GM10248 (cell line): Measurements from ENCODE around the gene TCHP.

Source experiments
- CTCF ChIA-PET: fragments of 300-600 bp; sonication (Branson Sonifier 250); formaldehyde crosslinking; extraction: SDS; loops from one replicate; lab custom pipeline; 2021; ENCODE audit warnings: antibody characterized with exemption; lab: Yijun Ruan, JAX
- POLR2A ChIA-PET: fragments of 350-650 bp; sonication (Branson Sonifier 250); formaldehyde crosslinking; extraction: SDS; loops from one replicate; lab custom pipeline; 2020; ENCODE audit warnings: antibody characterized with exemption; lab: Yijun Ruan, JAX
- DNase-seq: peaks from one replicate; pipeline ENCODE4 v3.0.0; 2012; ENCODE audit errors: extremely low spot score
- TF ChIP-seq, protein P1 (sequence below): IDR thresholded peaks from 2 replicates; pipeline ENCODE4 v1.5.1; 2012; ENCODE audit warnings: mild to moderate bottlenecking, low read depth; ENCODE audit errors: extremely low read depth, missing control alignments, control extremely low read depth

The TCHP gene

GRCh38 chr12:109915171-109916040, 15.3 kb downstream of the TCHP start:
- no peak for DNase-seq
- POLR2A ChIA-PET, result no interaction called here
- TF ChIP-seq, protein P1, sequence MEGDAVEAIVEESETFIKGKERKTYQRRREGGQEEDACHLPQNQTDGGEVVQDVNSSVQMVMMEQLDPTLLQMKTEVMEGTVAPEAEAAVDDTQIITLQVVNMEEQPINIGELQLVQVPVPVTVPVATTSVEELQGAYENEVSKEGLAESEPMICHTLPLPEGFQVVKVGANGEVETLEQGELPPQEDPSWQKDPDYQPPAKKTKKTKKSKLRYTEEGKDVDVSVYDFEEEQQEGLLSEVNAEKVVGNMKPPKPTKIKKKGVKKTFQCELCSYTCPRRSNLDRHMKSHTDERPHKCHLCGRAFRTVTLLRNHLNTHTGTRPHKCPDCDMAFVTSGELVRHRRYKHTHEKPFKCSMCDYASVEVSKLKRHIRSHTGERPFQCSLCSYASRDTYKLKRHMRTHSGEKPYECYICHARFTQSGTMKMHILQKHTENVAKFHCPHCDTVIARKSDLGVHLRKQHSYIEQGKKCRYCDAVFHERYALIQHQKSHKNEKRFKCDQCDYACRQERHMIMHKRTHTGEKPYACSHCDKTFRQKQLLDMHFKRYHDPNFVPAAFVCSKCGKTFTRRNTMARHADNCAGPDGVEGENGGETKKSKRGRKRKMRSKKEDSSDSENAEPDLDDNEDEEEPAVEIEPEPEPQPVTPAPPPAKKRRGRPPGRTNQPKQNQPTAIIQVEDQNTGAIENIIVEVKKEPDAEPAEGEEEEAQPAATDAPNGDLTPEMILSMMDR, result no peak
- CTCF ChIA-PET, result interaction anchor here (1.0 to 2.5 kb wide), 4 partner anchors 11 to 264 kb away, joined by 3 to 8 read pairs (median 4); no protein-coding TSS in a partner anchor

DNA sequence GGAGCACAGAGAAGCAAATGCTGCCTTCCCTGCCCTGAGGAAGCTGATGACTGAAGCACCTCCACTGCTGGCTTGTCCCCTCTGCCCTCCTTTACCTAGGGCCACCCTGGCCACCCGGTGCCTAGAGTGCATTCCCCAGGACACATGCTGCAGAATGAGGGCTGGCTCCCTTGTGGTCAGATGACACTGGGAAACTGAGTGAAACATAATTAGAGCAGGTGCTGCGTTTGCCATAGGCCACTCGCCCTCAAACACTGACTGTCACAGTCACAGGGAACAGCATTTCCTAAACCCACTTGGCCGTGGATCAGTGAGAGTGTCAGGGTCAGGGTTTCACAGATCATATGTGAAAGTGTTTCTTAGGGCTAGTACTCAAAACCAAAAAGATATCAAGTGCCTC, 16.0 kb downstream of the TCHP start:
- TF ChIP-seq, protein P1, result no peak
- DNase-seq, result no peak
- ChIA-PET CTCF (interaction anchor here (1.6 to 2.5 kb wide), 2 partner anchors 10 to 12 kb away, joined by 4 to 8 read pairs; no protein-coding TSS in a partner anchor), POLR2A (no interaction called here)

GRCh38 chr12:109919456-109919855, 19.4 kb downstream of the TCHP start:
- TF ChIP-seq, protein P1, result no peak
- CTCF ChIA-PET, result no interaction called here
- POLR2A ChIA-PET, result no interaction called here
- no peak for DNase-seq

DNA sequence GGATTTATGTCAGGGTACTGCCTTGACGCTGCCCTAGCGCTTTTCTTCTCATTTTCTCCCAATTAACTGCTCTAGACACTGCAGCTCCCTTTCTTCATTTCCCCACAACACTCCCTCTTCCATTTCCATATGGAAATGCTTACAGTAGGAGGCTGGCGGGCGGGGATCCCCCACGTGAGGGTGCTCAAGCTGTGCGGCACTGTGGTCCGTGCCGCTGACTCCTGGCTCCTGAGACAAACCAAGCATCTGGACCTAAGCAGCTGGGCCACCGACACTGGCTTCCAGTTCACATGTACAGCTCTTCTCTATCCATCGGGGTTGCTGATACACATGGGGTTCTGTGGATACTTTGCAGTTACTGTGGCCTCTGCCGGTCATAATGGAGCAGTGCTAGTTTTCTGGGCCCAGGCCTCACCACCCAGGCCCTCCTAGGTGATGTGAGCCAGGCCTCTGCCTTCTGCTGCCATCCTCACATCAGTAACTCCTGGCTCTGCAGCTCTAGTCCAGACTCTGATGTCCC, 20.2 kb downstream of the TCHP start:
- TF ChIP-seq, protein P1, result no peak
- DNase-seq, result no peak
- ChIA-PET CTCF (no interaction called here), POLR2A (no interaction called here)

DNA sequence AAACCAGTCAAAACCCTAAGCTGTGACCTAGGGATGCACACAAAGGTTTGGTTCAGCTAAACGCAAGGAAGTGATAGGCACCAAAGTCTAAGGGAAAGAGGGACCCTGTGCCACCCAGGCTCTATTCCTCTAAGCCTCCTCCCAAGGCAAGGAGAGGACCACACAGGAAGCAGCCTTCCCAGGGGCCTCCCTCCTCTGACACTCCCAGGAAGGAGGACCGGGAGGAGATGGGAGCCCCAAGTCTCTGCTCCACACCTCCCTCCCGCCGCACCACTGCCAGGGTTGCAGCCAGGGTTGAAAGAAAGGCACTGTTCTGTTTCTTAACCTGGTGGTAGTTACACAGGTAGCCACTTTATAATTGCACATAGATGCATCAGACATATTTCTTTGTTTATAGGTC, 21.9 kb downstream of the TCHP start:
- ChIA-PET POLR2A (no interaction called here), CTCF (no interaction called here)
- TF ChIP-seq, protein P1, result no peak
- no peak for DNase-seq

GRCh38 chr12:109923038-109923437, 23.0 kb downstream of the TCHP start:
- TF ChIP-seq, protein P1, result no peak

More at GRCh38 chr12:109923038-109923437, 23.0 kb downstream of the TCHP start:
- no peak for DNase-seq
- ChIA-PET POLR2A (no interaction called here), CTCF (no interaction called here)
